KMS-11 (cell line): ENCODE data around the gene CCDC88A.

Experiments
- H2AFZ ChIP-seq: fragments of 200-600 bp; sonication (generic); 2 replicates; pipeline ENCODE4 v1.6.1; 2016; ENCODE audit warnings: antibody characterized with exemption, mixed run types, low read depth
- H3K27ac ChIP-seq: fragments of 200-600 bp; sonication (generic); 2 replicates; pipeline ENCODE4 v1.6.1; 2016; ENCODE audit warnings: mild to moderate bottlenecking, mixed run types
- H3K27me3 ChIP-seq: fragments of 200-600 bp; sonication (generic); 2 replicates; pipeline ENCODE4 v1.6.1; 2017; ENCODE audit warnings: mild to moderate bottlenecking, low read depth, mixed run types, moderate library complexity; ENCODE audit not compliant: insufficient read depth
- H3K36me3 ChIP-seq: fragments of 200-600 bp; sonication (generic); 2 replicates; pipeline ENCODE4 v1.6.1; 2017; ENCODE audit warnings: mild to moderate bottlenecking, mixed run types; ENCODE audit not compliant: insufficient read depth
- H3K4me1 ChIP-seq: fragments of 200-600 bp; sonication (generic); 2 replicates; pipeline ENCODE4 v1.6.1; 2016; ENCODE audit warnings: mild to moderate bottlenecking, low read depth, mixed run types; ENCODE audit not compliant: poor library complexity, severe bottlenecking
- H3K4me2 ChIP-seq: fragments of 200-600 bp; sonication (generic); 2 replicates; pipeline ENCODE4 v1.7.0; 2016; ENCODE audit warnings: mild to moderate bottlenecking, mixed run types
- H3K4me3 ChIP-seq: fragments of 200-600 bp; sonication (generic); IDR thresholded peaks from 2 replicates; pipeline ENCODE4 v1.6.1; 2017; ENCODE audit warnings: low read depth, low read length, mixed read lengths; ENCODE audit not compliant: insufficient read depth
- H3K79me2 ChIP-seq: fragments of 200-600 bp; sonication (generic); 2 replicates; pipeline ENCODE4 v1.6.1; 2016; ENCODE audit warnings: low read depth, mixed run types; ENCODE audit not compliant: insufficient read depth
- H3K9ac ChIP-seq: fragments of 200-600 bp; sonication (generic); 2 replicates; pipeline ENCODE4 v1.6.1; 2016; ENCODE audit warnings: mild to moderate bottlenecking, mixed run types
- H4K20me1 ChIP-seq: fragments of 200-600 bp; sonication (generic); 2 replicates; pipeline ENCODE4 v1.6.1; 2016; ENCODE audit warnings: mild to moderate bottlenecking, mixed run types; ENCODE audit not compliant: insufficient read depth
- TF ChIP-seq, protein P1 (sequence below): fragments of 200-600 bp; sonication (generic); conservative IDR thresholded peaks from 2 replicates; pipeline ENCODE4 v1.6.1; 2017; ENCODE audit warnings: low read depth, mild to moderate bottlenecking, antibody characterized with exemption, low read length, moderate library complexity, mixed read lengths

CCDC88A gene

GRCh38 chr2:55428258-55428657, 8.6 kb upstream of the CCDC88A start:
- Histone ChIP-seq H3K27me3 (no peaks in the 10 kb centered on the region), H4K20me1 (no peaks in the 10 kb centered on the region), H3K27ac (no peak overlapping the region), H3K36me3 (no peaks in the 10 kb centered on the region), H3K79me2 (no peaks in the 10 kb centered on the region), H3K9ac (no peak overlapping the region), H3K4me1 (peaks cover 36% of the 10 kb centered on the region), H3K4me3 (no peak overlapping the region), H3K4me2 (no peak overlapping the region), H2AFZ (no peak overlapping the region)
- TF ChIP-seq, protein P1, sequence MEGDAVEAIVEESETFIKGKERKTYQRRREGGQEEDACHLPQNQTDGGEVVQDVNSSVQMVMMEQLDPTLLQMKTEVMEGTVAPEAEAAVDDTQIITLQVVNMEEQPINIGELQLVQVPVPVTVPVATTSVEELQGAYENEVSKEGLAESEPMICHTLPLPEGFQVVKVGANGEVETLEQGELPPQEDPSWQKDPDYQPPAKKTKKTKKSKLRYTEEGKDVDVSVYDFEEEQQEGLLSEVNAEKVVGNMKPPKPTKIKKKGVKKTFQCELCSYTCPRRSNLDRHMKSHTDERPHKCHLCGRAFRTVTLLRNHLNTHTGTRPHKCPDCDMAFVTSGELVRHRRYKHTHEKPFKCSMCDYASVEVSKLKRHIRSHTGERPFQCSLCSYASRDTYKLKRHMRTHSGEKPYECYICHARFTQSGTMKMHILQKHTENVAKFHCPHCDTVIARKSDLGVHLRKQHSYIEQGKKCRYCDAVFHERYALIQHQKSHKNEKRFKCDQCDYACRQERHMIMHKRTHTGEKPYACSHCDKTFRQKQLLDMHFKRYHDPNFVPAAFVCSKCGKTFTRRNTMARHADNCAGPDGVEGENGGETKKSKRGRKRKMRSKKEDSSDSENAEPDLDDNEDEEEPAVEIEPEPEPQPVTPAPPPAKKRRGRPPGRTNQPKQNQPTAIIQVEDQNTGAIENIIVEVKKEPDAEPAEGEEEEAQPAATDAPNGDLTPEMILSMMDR = no peak

- Histone ChIP-seq H3K27me3 (no peaks in the 10 kb centered on the region), H3K36me3 (no peaks in the 10 kb centered on the region), H3K4me2 (no peak overlapping the region), H4K20me1 (no peaks in the 10 kb centered on the region), H3K4me3 (no peak overlapping the region), H3K4me1 (peaks cover 41% of the 10 kb centered on the region), H3K9ac (no peak overlapping the region), H3K79me2 (no peaks in the 10 kb centered on the region), H3K27ac (no peak overlapping the region), H2AFZ (no peak overlapping the region)
- TF ChIP-seq, protein P1 = no peak
Measured at GRCh38 chr2:55425431-55425831, 5.8 kb upstream of the CCDC88A start.

- H3K4me3 ChIP-seq = no peak overlapping the region
Measured at GRCh38 chr2:55422876-55423665, 3.4 kb upstream of the CCDC88A start.

GRCh38 chr2:55421326-55421725, 1.7 kb upstream of the CCDC88A start:
- Histone ChIP-seq H3K79me2 (peaks cover 30% of the 10 kb centered on the region), H3K36me3 (no peaks in the 10 kb centered on the region), H3K4me3 (no peak overlapping the region), H4K20me1 (no peaks in the 10 kb centered on the region), H3K4me2 (peak overlapping the region; percentile 66), H3K9ac (no peak overlapping the region), H3K27ac (no peak overlapping the region), H3K27me3 (no peaks in the 10 kb centered on the region), H2AFZ (peak overlapping the region; percentile 66), H3K4me1 (peaks cover 45% of the 10 kb centered on the region)
- TF ChIP-seq, protein P1 = no peak

More at GRCh38 chr2:55422876-55423665, 3.4 kb upstream of the CCDC88A start:
- Histone ChIP-seq H3K9ac (no peak overlapping the region), H3K4me1 (peaks cover 29% of the 10 kb centered on the region), H3K27me3 (no peaks in the 10 kb centered on the region), H2AFZ (no peak overlapping the region), H3K27ac (no peak overlapping the region), H3K79me2 (peaks cover 14% of the 10 kb centered on the region), H3K4me2 (no peak overlapping the region), H3K36me3 (no peaks in the 10 kb centered on the region), H4K20me1 (no peaks in the 10 kb centered on the region)
- TF ChIP-seq, protein P1 = no peak
